HEK293 (cell line): ENCODE data around the gene PKHD1.

Source experiments
- CTCF ChIP-seq: fragments of 450-650 bp; formaldehyde crosslinking; IDR thresholded peaks from 2 replicates; pipeline ENCODE4 v1.5.1; 2016; ENCODE audit warnings: missing biosample characterization, missing genetic modification characterization
- REST ChIP-seq: fragments of 450-650 bp; formaldehyde crosslinking; IDR thresholded peaks from 2 replicates; pipeline ENCODE4 v1.5.1; 2016; ENCODE audit warnings: missing biosample characterization, missing genetic modification characterization
- TSHZ1 ChIP-seq: fragments of 450-650 bp; formaldehyde crosslinking; IDR thresholded peaks from 2 replicates; pipeline ENCODE4 v1.5.1; 2016; ENCODE audit warnings: missing biosample characterization, missing genetic modification characterization, borderline replicate concordance
- ZBTB1 ChIP-seq: fragments of 450-650 bp; formaldehyde crosslinking; IDR thresholded peaks from 2 replicates; pipeline ENCODE4 v1.5.1; 2016; ENCODE audit warnings: missing biosample characterization, missing genetic modification characterization
- ZBTB11 ChIP-seq: fragments of 450-650 bp; formaldehyde crosslinking; conservative IDR thresholded peaks from 2 replicates; pipeline ENCODE4 v1.5.1; 2016; ENCODE audit warnings: low read depth, missing biosample characterization, missing genetic modification characterization
- ZBTB8A ChIP-seq: fragments of 450-650 bp; formaldehyde crosslinking; IDR thresholded peaks from 2 replicates; pipeline ENCODE4 v1.5.1; 2016; ENCODE audit warnings: missing biosample characterization, missing genetic modification characterization
- ZNF112 ChIP-seq: fragments of 450-650 bp; formaldehyde crosslinking; IDR thresholded peaks from 2 replicates; pipeline ENCODE4 v1.5.0; 2017; ENCODE audit warnings: missing biosample characterization, missing genetic modification characterization
- ZNF140 ChIP-seq: fragments of 450-650 bp; formaldehyde crosslinking; IDR thresholded peaks from 2 replicates; pipeline ENCODE4 v1.5.1; 2016; ENCODE audit warnings: missing biosample characterization, missing genetic modification characterization
- ZNF184 ChIP-seq: fragments of 450-650 bp; IDR thresholded peaks from 2 replicates; pipeline ENCODE4 v1.5.1; 2018; ENCODE audit warnings: missing biosample characterization, mild to moderate bottlenecking, missing genetic modification characterization
- ZNF24 ChIP-seq: fragments of 450-650 bp; formaldehyde crosslinking; IDR thresholded peaks from 2 replicates; pipeline ENCODE4 v1.5.1; 2016; ENCODE audit warnings: missing biosample characterization, missing genetic modification characterization
- ZNF501 ChIP-seq: fragments of 450-650 bp; formaldehyde crosslinking; IDR thresholded peaks from 2 replicates; pipeline ENCODE4 v1.5.1; 2016; ENCODE audit warnings: missing biosample characterization, missing genetic modification characterization
- ZNF510 ChIP-seq: fragments of 450-650 bp; formaldehyde crosslinking; IDR thresholded peaks from 2 replicates; pipeline ENCODE4 v1.5.1; 2018; ENCODE audit warnings: mild to moderate bottlenecking, missing genetic modification characterization, missing biosample characterization; ENCODE audit not compliant: insufficient replicate concordance
- ZSCAN18 ChIP-seq: fragments of 450-650 bp; formaldehyde crosslinking; IDR thresholded peaks from 2 replicates; pipeline ENCODE4 v1.5.1; 2016; ENCODE audit warnings: missing biosample characterization, missing genetic modification characterization

- TF ChIP-seq ZNF510 (tag by site-specific recombination): no peak
- TF ChIP-seq ZNF501 (tag by site-specific recombination): no peak
- no peak for TF ChIP-seq REST (tag by site-specific recombination)
- no peak for TF ChIP-seq ZBTB1 (tag by site-specific recombination)
- TF ChIP-seq CTCF: no peak
- TF ChIP-seq ZNF112: no peak
- TF ChIP-seq ZNF184 (tag by site-specific recombination): no peak
- no peak for TF ChIP-seq ZNF24 (tag by site-specific recombination)
- TF ChIP-seq ZNF140 (tag by site-specific recombination): no peak
- TF ChIP-seq ZSCAN18 (tag by site-specific recombination): no peak
- TF ChIP-seq ZBTB8A (tag by site-specific recombination): no peak
- TF ChIP-seq ZBTB11 (tag by site-specific recombination): no peak
- TF ChIP-seq TSHZ1: no peak
These were observed 431.9 kb downstream of the PKHD1 start for GRCh38 chr6:51655517-51655916.
